Islet precursor cell (in vitro differentiated cells): ENCODE measurements around the gene OGFOD3.
"Not testable (repeated sequence)": the region's sequence is repeated elsewhere in the genome, so short reads cannot be mapped to it uniquely, and the experiment has no call there.

Experiments used
- DNase-seq: peaks from one replicate; pipeline ENCODE4 v3.0.0-alpha.2; 2018

OGFOD3 gene, protein sequence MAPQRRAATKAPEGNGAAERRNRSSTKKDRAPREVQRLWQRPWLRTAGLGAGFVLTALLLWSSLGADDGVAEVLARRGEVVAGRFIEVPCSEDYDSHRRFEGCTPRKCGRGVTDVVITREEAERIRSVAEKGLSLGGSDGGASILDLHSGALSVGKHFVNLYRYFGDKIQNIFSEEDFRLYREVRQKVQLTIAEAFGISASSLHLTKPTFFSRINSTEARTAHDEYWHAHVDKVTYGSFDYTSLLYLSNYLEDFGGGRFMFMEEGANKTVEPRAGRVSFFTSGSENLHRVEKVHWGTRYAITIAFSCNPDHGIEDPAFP

DNA sequence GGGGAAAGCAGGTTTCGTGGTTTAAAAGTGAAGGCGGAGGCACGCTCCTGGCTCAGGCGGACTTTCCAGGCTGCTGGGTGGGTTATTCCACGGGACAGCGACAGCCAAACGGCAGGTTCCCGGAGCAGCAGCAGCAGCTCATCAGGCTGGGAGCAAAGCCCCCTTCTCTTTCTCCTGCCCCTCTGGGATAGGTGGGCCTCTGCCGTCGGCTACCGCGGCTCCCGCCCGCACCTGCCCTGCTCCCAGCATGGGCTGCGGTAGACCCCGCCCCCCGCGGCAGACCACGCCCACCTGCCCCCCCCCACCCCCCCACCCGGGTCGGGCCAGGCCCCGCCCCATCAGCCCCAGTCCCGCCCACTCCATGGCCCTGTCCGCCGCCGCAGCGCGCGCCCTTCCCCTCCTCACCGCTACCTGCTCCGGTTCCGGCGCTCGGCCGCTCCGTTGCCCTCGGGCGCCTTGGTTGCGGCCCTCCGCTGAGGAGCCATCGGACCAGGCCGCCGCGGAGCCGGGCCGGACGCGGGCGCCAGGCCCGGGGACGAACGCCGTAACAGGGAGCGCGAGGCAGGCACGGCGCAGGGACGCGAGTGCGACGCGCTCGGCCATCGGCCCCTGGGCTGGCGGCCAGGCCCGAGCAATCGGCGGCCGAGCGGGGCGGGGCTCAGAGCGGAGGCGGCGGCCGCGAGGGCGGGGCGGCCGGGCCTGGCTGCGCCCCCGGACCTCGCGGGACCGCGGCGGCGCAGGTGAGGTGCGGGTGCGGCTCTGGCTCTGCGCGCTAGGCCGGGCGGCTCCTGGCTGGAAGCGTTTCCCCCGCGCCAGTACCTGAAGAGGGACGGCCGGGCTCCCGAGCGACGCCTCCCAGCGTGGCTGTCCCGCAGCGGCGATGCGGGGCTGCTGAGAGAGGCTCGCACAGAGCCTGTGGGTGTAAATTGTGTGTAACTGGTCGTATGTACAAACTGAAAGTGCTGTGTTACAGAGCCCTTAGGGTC, at the start of gene OGFOD3, which contains the start of gene HEXD:
Gene OGFOD3, minus strand, starts transcription at position 586 of the 986 bp plus-strand sequence. Its CDS starts 101 bp downstream, at position 485.
Gene HEXD, plus strand, starts transcription at position 347 of the 986 bp plus-strand sequence. CDS start 1,453 bp downstream, outside the sequence.
- DNase-seq = peak; percentile 93

GRCh38 chr17:82465023-82465603, 46.7 kb upstream of the OGFOD3 start:
- no peak for DNase-seq

DNA sequence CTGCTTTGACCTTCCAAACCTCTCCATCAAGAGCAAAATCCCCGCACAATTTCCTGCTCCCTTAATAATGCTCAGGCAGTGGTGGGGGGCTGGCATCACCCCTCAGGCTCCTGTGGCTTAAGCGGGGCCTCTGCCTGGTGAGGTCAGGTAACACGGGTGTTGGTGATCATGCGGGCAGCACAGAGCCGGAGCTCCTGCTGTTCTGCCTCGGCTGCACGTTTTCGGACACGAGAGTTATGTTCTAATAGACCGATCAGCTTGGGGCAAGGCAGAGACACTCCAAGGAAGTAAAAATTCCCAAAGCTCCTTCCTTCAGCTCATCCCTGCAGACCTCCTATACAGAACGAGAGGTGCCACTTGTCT, 46.2 kb upstream of the OGFOD3 start:
- DNase-seq = no peak

DNA sequence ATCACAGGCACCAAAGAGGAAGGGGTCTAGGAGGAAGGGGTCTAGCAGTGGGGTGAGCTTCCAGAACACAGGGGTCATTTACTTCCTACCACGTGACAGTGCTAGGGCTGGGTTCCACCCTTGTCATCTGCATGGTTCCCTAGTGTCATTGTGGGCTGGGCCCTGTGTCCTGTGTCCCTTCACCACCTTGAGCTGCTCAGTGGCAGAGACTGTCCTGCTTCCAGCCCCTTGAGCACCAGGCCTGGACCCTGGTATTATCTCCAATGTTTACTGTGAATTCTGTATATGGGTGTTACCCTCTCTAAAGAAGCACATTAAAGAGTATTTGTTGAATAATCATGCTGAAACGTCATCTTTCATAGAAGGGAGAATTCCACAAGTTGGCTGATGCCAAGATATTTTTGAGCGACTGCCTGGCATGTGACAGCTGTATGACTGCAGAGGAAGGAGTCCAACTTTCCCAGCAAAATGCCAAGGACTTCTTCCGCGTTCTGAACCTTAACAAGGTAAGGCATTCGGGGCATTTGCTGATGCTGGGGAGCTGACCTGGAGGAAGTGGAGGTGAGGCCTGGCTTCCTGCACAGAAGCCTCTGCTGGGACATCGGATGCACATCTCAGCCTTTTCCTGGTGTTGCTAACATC, 45.7 kb upstream of the OGFOD3 start:
- DNase-seq = no peak

GRCh38 chr17:82463391-82463790, 45.0 kb upstream of the OGFOD3 start:
- DNase-seq = no peak

GRCh38 chr17:82461827-82462524, 43.6 kb upstream of the OGFOD3 start:
- no peak for DNase-seq

- DNase-seq = not testable (repeated sequence)
Observed at GRCh38 chr17:82459936-82460335, 41.5 kb upstream of the OGFOD3 start.

DNA sequence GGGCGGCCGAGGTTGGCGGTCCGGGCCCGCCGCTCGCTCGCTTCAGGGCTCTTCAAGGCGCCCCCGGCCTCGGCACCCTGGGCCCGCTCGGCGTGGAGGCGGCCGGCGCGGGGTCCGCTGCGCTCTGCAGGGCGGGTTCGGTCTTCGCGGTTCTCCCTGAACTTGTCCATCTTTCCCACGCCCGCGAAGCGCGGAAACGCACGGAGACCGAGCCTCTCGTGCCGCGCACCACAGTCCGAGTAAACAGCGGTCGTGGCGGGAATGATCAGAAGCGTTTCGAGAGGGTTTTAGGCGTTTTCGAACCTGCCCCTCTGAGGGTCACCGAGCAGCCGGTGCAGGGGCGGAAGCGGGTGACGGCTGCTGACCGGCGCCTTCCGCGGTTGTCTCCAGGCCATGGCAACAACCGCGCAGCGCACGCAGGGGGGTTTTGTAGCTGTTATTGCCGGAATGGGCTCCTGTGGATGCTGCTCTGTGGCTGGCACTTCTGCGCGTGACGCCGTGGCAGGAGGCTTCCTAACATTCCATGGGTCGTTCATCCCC, 40.6 kb upstream of the OGFOD3 start:
- DNase-seq = peak; percentile 69

GRCh38 chr17:82458179-82458884, 39.9 kb upstream of the OGFOD3 start, which contains the start of gene NARF:
Gene NARF, plus strand, starts transcription at chr17:82458741. Its CDS starts 63 bp downstream, at chr17:82458804.
- DNase-seq = peak; percentile 100

DNA sequence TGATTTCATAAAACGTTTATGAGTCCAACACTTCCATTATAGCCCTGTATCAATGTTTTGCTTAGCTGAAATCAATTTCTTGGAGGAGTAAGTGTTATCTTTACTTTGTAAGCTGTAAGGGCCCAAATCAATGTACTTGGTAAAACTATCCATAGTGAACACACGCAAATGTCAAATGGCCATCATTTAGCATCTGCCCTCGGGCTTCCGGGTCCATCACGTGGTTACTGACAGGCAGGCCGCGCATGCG, 39.5 kb upstream of the OGFOD3 start:
- DNase-seq = no peak

DNA sequence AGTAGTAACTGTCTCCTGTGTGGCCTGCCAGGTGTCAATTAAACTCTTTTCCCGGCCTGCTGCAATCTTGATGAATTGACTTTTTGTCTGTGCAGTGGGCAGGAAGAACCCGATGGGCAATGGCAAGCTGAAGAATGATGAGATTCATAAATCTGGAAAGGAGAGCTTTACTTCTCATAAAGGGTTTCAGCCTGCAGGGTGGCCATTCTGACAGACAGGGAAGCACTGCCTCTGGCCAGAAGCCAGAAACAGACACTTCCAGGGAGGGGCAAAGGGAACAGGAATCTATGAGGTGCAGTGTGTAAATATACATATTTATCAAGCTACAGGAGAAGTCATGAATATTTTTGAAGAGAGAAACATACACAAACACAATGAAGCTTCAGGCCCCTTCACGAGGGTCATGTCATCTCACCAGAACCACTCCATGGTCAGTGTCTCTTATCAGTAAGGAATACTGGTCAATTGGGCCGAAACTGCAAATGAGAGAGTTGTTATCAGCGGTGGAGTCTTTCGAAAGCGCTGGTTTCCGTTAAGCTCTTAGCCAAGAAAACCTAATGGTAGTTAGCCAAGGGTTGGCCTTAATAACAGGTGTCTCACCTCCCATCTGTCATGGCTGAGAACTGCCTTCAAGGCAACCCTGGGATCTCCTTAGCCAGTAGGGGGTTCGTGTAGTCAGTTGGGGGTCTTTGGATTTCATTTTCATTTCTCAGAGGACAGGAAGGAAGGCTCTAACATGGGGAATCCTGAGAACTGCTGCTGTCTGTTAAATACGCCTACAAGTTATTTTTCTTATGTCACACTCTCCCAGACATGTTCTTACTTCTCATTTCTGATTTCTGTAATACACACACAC, 38.9 kb upstream of the OGFOD3 start:
- no peak for DNase-seq

- not testable (repeated sequence) for DNase-seq
Observed at GRCh38 chr17:82453706-82454105, 35.3 kb upstream of the OGFOD3 start.

GRCh38 chr17:82453151-82453550, 34.8 kb upstream of the OGFOD3 start:
- not testable (repeated sequence) for DNase-seq

DNA sequence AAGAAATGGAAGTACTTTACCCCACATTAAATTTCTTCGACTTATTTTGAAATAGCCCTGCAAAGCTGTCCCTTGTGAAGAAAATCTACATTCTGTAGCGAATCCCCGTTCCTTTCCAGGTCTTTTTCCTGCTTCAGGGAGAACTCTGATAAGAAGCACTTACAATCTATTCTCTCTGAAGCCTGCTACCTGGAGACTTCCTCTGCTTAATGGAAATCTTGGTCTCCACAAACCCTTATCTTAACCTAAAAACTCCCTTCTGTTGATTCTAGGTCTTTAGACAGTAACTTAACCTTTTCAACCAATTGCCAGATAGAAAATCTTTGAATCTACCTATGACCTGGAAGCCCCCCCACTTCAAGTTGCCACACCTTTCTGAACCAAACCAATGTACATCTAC, 33.8 kb upstream of the OGFOD3 start:
- DNase-seq = no peak

DNA sequence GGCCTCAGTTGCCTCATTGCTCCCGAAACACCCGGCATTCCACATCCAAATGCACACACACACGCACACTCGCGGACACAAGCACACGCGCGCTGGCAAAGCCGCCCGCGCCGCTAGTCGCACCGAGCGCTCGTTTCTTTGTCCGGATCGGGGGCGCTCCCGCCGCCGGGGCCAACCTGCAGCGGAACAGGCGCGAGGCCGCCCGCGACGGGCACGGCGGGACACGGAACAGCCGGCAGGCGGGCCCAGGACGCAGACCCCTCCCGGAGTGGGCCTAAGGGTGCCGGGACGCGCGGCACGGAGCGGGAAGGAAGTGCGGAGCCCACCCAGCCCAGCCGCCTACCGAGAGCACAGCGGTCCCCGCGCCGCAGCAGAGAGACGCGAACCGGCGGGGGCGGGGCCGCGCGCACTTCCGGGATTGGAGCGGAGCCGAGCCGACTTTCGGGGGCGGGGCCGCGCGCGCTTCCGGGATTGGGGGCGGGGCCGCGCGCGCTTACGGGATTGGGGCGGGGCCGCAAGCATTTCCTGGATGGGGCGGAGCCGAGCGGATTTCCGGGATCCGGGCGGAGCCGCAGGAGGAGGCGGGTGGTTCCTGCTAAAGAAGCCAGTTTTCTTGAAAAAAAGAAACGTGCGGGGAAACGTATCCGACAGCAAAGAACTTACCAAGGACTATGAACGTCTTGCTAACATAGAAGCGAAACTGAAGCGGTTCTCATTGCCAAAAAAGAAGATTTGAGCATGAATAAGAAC, 32.1 kb upstream of the OGFOD3 start, which contains the start of gene CYBC1:
Gene CYBC1, minus strand, starts transcription at position 396 of the 750 bp plus-strand sequence. CDS start 1,498 bp downstream, outside the sequence.
- peak; percentile 97 for DNase-seq

GRCh38 chr17:82449883-82450356, 31.5 kb upstream of the OGFOD3 start:
- DNase-seq = peak; percentile 52

DNA sequence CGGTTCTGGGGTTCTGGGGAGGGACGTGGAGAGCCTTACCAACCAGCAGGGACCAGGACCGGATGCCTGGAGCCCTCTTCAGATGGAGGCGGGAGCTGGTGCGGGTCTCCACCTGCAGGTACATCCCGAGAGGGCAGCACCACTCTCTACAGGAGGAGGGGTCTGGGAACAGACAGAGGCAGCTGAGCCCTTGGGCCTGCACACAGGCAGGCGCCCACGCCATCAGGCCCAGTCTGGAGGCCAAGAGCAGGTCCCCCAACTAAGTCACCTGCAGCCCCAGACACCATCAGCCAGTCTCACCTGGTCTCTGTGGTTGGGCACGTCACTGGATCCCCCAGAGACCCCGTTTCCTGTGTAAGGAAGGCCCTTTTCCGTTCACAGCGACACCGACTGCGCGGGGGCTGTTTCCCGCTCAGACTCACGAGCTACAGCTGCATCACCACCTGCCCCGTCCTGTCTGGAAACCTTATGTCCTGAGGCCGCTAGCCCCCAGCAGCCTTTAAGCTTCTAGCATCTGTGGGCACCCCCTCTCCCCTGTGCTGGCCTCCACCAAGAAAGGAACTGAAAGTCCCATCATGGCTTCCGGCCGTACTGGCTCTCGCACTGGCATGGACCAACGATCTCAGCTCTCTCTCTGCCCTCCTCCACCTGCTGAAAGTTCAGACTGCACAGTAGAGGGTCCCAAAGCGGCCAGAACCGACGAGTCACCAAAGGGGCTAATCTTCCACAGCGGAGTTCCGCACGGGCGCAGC, 30.9 kb upstream of the OGFOD3 start:
- no peak for DNase-seq

DNA sequence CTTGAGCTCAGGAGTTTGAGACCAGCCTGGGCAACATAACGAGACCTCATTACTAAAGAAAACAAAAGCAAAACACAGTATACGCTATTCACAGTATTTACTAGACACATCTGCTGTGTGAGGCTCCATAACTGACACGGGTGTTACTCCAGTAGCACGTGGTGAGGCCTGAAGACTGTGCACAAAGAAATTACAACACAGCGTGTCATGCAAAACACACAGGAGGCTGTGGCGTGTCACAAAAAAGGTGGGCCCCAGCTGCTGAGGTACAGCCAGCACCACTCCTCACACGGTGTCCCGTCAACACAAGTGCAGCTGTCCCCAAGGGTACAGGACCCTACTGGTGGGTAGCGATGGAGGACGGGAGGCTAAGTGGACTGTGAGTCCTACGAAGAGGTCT, 29.5 kb upstream of the OGFOD3 start:
- no peak for DNase-seq

DNA sequence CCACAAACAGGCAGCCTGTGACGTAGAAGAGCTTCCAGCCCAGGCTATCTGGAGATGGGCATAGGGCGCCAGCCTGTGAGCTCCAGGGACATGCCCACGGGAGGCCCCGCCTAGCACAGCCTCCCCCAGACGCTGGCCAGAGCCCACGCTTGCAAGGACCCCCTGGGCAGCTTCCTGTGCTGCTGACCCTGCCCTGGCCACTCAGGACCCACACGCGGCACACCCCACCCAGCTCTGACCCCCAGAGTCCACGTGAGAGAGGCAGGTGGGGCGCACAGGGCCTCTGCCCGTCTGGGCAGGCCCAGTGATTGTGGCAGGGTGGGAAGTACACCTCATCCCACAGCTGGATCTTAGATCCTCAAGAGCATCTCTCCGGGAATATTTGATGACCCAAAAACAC, 28.3 kb upstream of the OGFOD3 start:
- DNase-seq = no peak
